Measurements from ENCODE around the gene GRM7.

The GRM7 gene

GRCh38 chr3:7461202-7461825 is 600.4 kb downstream of the GRM7 start:
- Mint-ChIP-seq H3K4me3 (no peak overlapping the region), H3K4me1 (no peaks in the 10 kb centered on the region), H3K9me3 (peaks cover 0 to 12% of the 10 kb centered on the region in 2 donors), H3K27me3 (no peaks in the 10 kb centered on the region), H3K27ac (no peak overlapping the region)
- no peak for DNase-seq
- ATAC-seq = no peak

DNA sequence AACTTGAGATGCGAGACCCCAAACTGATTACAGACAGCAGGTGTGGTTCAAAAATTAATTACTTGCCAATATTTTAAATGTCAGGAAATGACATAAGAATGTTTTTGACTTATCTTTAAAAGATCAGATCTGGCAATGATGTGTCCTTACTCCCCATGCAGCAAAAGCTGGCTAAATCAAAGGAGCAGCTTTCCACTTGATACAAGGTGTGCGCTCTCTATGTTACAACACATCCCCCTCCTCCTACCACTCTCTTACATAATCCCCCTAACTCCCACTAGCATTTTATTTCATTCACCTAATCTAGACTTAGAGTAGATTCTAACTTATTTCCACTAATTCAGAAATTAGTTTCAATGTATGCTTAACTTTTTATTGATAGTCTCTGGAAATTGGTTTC is 609.0 kb downstream of the GRM7 start:
- ATAC-seq = no peak
- no peak for DNase-seq
- Mint-ChIP-seq H3K27me3 (no peaks in the 10 kb centered on the region), H3K4me1 (no peaks in the 10 kb centered on the region), H3K9me3 (no peaks in the 10 kb centered on the region), H3K4me3 (no peak overlapping the region), H3K27ac (peak overlapping the region in 1 of 2 donors; percentile 46)

- DNase-seq = no peak
- peaks cover 0 to 13% of the 10 kb centered on the region in 2 donors for H3K9me3 Mint-ChIP-seq
- H3K4me3 Mint-ChIP-seq = no peak overlapping the region
- no peak overlapping the region for H3K27ac Mint-ChIP-seq
- H3K27me3 Mint-ChIP-seq = no peaks in the 10 kb centered on the region
- no peaks in the 10 kb centered on the region for H3K4me1 Mint-ChIP-seq
- no peak for ATAC-seq
These were observed 623.7 kb downstream of the GRM7 start for GRCh38 chr3:7484636-7485035.

GRCh38 chr3:7487763-7488162 is 626.8 kb downstream of the GRM7 start:
- no peaks in the 10 kb centered on the region for H3K27me3 Mint-ChIP-seq
- ATAC-seq (no peak), DNase-seq (no peak)
- H3K4me1 Mint-ChIP-seq = no peaks in the 10 kb centered on the region
- no peak overlapping the region for H3K4me3 Mint-ChIP-seq
- peaks cover 0 to 13% of the 10 kb centered on the region in 2 donors for H3K9me3 Mint-ChIP-seq
- H3K27ac Mint-ChIP-seq = no peak overlapping the region

- H3K4me3 Mint-ChIP-seq = no peak overlapping the region
- H3K9me3 Mint-ChIP-seq = peaks cover 9 to 15% of the 10 kb centered on the region in 2 donors
- ATAC-seq = no peak
These were observed 628.5 kb downstream of the GRM7 start for GRCh38 chr3:7489417-7489816.

GRCh38 chr3:7498715-7499114 is 637.8 kb downstream of the GRM7 start:
- Mint-ChIP-seq H3K9me3 (peaks cover 2 to 7% of the 10 kb centered on the region in 2 donors), H3K4me1 (no peaks in the 10 kb centered on the region), H3K27me3 (no peaks in the 10 kb centered on the region), H3K4me3 (no peak overlapping the region), H3K27ac (no peak overlapping the region)
- DNase-seq = no peak
- no peak for ATAC-seq

More at GRCh38 chr3:7489417-7489816, 628.5 kb downstream of the GRM7 start:
- no peak for DNase-seq
- H3K27me3 Mint-ChIP-seq = no peaks in the 10 kb centered on the region
- no peaks in the 10 kb centered on the region for H3K4me1 Mint-ChIP-seq
- no peak overlapping the region for H3K27ac Mint-ChIP-seq

GRCh38 chr3:7503431-7503830 is 642.5 kb downstream of the GRM7 start:
- Mint-ChIP-seq H3K27me3 (no peaks in the 10 kb centered on the region), H3K9me3 (peaks cover 0 to 12% of the 10 kb centered on the region in 2 donors), H3K4me3 (no peak overlapping the region), H3K27ac (no peak overlapping the region), H3K4me1 (no peaks in the 10 kb centered on the region)
- ATAC-seq = no peak
- DNase-seq = no peak

GRCh38 chr3:7504886-7505775 is 644.2 kb downstream of the GRM7 start:
- Mint-ChIP-seq H3K9me3 (peaks cover 0 to 12% of the 10 kb centered on the region in 2 donors), H3K4me1 (no peaks in the 10 kb centered on the region), H3K27ac (no peak overlapping the region), H3K27me3 (no peaks in the 10 kb centered on the region), H3K4me3 (no peak overlapping the region)
- no peak for DNase-seq
- peak; percentile 9 for ATAC-seq

DNA sequence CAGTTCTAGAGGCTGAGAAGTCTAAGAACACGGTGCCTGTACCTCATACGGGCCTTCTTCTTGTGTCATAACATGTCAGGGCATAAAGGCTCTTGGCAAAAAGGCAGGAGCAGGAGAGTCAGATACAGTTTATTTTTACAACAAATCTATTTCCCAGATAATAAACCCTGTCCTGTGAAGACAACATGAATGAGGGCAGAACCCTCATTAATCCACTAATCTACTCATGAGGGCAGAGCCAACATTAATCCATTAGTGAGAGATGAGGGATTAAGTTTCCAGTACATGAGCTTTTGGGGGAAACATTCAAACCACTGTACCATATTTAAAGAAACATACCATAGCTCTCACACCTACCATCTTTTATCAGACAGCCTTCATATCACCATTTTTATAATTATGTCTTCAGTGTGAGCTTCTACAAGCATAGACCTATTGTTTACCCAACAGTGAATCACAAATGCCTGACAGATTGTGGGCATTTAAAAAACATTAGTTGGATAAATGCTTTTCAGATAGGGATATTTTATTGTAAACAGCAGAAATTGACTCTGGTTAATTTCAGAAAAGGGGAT is 645.8 kb downstream of the GRM7 start:
- H3K27ac Mint-ChIP-seq = no peak overlapping the region
- no peak for DNase-seq

DNA sequence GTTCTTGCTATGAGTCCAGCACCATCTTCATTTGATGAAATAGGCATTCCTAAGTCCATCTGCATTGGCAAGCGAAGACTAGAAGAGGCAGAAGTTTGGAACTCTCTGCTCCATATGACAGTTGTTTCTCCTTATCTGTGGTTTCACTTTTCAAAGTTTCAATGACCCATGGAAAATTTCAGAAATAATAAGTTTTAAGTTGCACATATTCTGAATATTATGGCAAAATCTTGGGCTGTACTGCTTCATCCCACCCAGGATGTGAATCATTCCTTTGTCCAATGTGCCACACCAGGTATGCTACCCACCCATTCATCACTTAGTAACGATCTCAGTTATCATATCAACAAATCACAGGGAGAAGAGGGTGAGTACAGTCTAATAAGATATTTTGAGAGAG is 647.9 kb downstream of the GRM7 start:
- H3K4me1 Mint-ChIP-seq = no peaks in the 10 kb centered on the region
- no peak for DNase-seq
- no peaks in the 10 kb centered on the region for H3K27me3 Mint-ChIP-seq
- peaks cover 0 to 12% of the 10 kb centered on the region in 2 donors for H3K9me3 Mint-ChIP-seq
- H3K4me3 Mint-ChIP-seq = no peak overlapping the region
- no peak for ATAC-seq
- H3K27ac Mint-ChIP-seq = no peak overlapping the region

More for the DNA sequence above, 645.8 kb downstream of the GRM7 start:
- no peak overlapping the region for H3K4me3 Mint-ChIP-seq
- H3K9me3 Mint-ChIP-seq = peaks cover 0 to 12% of the 10 kb centered on the region in 2 donors
- H3K4me1 Mint-ChIP-seq = no peaks in the 10 kb centered on the region
- no peaks in the 10 kb centered on the region for H3K27me3 Mint-ChIP-seq
- ATAC-seq = no peak

GRCh38 chr3:7512048-7512447 is 651.1 kb downstream of the GRM7 start:
- ATAC-seq (no peak), DNase-seq (no peak)
- H3K9me3 Mint-ChIP-seq = no peaks in the 10 kb centered on the region
- H3K4me1 Mint-ChIP-seq = no peaks in the 10 kb centered on the region
- no peak overlapping the region for H3K4me3 Mint-ChIP-seq
- H3K27ac Mint-ChIP-seq = no peak overlapping the region
- no peaks in the 10 kb centered on the region for H3K27me3 Mint-ChIP-seq

DNA sequence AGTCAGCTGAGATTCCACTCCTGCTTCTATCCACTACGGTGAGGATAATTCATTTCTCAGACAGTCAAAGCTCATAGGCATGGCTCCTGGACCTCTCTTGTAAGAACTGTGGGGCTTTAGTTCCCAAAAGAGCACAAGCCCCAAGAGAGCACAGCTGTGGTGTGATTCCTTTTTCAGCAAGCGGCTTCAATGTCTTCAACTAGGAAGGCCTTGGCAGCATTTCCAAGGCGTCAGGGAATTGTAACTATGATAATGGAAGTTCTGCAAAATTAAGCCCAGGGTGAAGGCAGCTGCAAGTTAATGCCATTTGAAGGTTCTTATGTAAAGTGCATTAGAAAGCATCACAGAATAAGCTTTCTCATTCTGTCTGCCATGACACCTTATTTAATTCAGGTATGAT is 657.1 kb downstream of the GRM7 start:
- Mint-ChIP-seq H3K9me3 (no peaks in the 10 kb centered on the region), H3K4me1 (no peaks in the 10 kb centered on the region), H3K27ac (no peak overlapping the region), H3K4me3 (no peak overlapping the region), H3K27me3 (no peaks in the 10 kb centered on the region)
- no peak for ATAC-seq
- no peak for DNase-seq

DNA sequence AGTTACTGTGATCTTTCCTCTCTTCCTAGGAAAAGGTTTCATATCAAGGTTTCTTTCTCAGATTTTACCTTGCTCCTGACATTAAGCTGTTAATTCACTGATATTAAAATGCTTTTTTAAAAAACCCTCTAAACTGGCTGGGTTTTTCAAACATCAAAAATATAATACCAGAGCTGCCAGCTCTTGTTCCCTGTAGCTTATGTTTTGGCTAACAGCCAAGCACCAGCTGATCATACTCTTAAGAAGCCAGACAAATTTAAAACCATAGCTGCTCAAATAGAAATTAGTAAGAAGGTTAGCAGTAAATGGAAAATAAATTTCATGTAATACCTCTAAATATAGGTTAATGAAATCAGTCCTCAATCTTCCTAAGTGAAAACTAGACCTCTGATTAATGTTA is 657.5 kb downstream of the GRM7 start:
- H3K27me3 Mint-ChIP-seq = no peaks in the 10 kb centered on the region
- no peak for DNase-seq

DNA sequence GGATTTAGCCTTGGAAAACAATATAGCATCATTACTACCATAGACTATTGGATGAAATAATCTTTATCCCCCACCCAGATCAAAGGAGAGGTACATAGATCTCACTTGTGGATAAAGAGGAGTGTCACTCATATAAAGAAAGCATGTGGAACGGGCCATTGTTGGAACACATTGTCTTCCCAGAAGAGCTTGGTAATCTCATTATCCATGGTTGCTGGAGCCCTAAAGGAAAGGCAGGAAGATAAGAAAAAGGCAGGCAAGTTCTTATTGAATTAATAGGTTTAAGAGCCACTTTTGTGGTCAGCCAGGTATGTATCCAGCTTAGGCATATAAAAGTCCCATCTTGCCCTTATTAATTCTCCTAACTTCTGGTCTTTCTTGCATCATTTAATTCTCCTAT is 659.1 kb downstream of the GRM7 start:
- Mint-ChIP-seq H3K4me3 (no peak overlapping the region), H3K9me3 (peaks cover 0 to 7% of the 10 kb centered on the region in 2 donors), H3K4me1 (no peaks in the 10 kb centered on the region), H3K27me3 (no peaks in the 10 kb centered on the region), H3K27ac (no peak overlapping the region)
- ATAC-seq (no peak), DNase-seq (no peak)

More for the DNA sequence above, 657.5 kb downstream of the GRM7 start:
- Mint-ChIP-seq H3K4me1 (no peaks in the 10 kb centered on the region), H3K9me3 (peaks cover 0 to 3% of the 10 kb centered on the region in 2 donors), H3K4me3 (no peak overlapping the region), H3K27ac (no peak overlapping the region)
- ATAC-seq = no peak

DNA sequence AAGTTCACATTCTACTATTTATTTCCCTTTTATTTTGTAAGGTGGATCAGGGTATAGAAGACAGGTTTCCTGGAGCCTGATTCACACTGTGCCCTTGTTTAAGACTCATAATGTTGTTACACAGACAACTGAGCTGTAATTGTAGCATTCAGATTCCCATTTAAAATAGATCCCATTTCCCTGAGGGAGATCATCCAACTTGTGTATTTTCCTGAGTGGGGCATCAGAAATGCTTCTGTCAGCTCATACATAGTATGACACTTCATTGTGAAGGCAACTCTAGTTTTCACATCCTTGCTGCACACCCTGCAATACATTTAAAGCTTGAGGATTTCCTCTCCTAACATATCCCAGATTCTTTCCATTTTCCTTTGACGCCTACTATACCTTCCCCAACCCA is 659.7 kb downstream of the GRM7 start:
- Mint-ChIP-seq H3K27me3 (no peaks in the 10 kb centered on the region), H3K27ac (no peak overlapping the region), H3K9me3 (peaks cover 0 to 10% of the 10 kb centered on the region in 2 donors), H3K4me3 (no peak overlapping the region), H3K4me1 (no peaks in the 10 kb centered on the region)
- no peak for DNase-seq
- no peak for ATAC-seq

DNA sequence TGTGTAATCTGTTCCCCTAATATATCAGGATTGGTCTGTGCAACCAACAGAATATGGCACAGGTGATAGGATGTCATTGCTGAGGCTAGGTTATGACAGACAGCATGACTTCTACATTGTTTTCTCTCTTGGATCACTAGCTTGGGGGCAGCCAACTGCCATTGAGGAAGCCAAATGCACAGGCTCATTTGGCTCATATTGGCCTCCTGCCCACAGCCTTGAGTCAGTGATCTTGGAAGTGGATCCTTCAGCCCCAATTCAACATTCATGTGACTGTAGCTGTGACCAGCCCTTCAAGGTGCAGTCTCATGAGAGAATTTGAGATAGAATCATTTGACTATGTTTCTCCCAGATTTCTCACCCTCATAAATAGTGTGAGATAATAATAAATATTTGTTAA is 675.6 kb downstream of the GRM7 start:
- peaks cover 0 to 12% of the 10 kb centered on the region in 2 donors for H3K9me3 Mint-ChIP-seq
- ATAC-seq = no peak
- H3K27ac Mint-ChIP-seq = no peak overlapping the region
- no peak overlapping the region for H3K4me3 Mint-ChIP-seq
- no peak for DNase-seq
- H3K27me3 Mint-ChIP-seq = no peaks in the 10 kb centered on the region
- no peaks in the 10 kb centered on the region for H3K4me1 Mint-ChIP-seq

Data from stimulated activated naive CD8-positive, alpha-beta T cell treated with anti-CD3 and anti-CD28 coated beads, Interleukin-15, amount 100 ng/mL, for 72 hours (primary cell).